GM21390 (cell line): Measurements from ENCODE around the gene CEP170.
"Not testable (repeated sequence)": the region's sequence is repeated elsewhere in the genome, so short reads cannot be mapped to it uniquely, and the experiment has no call there.

ENCODE experiments used
- ATAC-seq: cut with Tn5 transposase; IDR thresholded peaks from one replicate; pipeline ENCODE4 v1.9.1; 2021; ENCODE audit not compliant: unreplicated experiment

CEP170 gene

DNA sequence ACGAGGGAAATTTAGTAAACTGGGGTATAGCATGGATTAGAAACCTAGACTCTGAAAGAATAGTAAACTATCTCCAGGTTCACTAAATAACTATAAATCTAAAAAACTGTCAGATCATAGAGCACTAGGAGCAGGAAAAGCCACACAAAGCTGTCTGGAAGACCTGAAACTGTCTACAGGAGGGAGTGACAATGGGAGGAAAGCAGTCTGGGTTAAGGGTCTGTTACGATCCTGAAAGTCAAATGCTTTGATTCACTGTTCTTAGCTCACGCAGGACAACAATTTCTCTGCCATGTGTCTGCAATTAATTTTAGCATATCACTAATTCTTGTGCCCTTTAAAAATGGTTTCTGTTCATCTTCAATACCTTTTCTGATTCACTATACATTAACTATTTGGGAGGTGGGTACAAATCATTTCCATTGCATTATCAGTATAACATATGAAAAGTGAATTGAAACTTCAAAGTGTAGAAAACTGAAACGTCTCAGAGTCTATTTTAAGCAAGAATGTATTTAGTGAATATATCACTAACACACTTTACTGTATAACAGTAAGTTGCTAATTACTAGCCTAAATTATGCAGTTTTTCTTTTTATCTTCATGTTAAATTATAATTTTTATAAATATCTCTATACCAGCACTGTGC is 18.4 kb downstream of the CEP170 start:
- peak; percentile 85 for ATAC-seq

DNA sequence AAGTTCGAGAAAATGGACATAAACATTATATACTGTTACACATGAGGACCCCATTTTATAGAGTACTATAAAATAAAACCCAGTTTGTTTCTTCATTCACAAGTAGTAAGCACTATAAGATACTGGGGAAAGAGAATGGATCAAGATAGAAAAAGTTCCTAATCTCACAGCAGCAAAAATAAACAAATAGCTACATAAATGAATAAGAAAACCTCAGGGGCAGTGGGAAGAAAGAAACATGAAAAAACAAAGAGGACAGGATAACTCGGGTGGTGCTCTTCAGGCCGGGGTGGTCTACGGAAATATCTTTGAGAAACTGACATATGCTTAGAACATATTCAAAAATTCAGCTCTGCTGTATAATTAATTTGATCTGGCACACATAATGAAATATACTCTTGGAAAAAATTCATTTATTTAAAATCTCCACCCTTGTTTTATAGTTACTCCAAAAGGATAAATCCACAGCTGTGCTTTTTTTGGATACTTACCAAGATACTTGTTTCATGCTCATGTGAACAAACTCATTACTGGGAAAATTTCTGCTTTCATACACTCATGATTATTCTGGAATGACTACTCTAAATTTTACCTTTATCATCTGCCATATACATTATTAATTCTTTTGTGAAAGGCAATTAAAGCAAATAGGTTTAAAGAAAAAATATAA is 20.0 kb downstream of the CEP170 start:
- no peak for ATAC-seq

DNA sequence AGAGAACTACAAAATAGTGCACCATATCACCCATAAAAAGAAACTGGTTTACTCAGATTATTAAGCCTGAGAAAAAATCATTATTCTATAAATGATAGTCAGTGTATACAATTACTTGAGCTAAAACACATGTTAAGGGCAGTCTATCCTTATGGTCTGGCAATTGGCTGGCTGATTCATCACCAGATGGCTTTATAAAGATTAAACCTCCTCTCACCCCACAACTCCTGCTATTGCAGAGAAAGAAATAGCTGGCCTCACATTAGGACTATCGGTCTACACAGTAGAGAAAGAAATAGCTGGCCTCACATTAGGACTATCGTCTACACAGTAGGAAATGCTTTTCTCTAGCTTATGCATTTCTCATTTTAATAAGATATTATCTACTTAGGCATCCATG is 21.2 kb downstream of the CEP170 start:
- ATAC-seq: no peak

DNA sequence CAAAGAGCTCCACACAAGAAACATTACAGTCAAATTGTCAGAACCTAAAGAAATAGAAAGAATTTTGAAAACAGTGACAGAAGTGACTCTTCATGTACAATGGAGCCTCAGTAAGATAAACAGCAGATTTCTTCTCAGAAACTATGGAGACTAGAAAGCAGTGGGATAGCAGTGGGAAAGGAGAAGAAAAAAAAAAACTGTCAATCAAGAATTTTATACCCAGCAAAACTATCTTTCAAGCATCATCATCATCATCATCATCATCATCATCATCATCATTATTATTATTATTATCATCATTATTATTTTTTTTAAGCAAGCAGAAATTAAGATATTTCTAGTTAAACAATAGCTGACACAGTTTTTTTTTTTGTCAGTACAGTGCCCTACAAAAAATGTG is 24.2 kb downstream of the CEP170 start:
- ATAC-seq: no peak

DNA sequence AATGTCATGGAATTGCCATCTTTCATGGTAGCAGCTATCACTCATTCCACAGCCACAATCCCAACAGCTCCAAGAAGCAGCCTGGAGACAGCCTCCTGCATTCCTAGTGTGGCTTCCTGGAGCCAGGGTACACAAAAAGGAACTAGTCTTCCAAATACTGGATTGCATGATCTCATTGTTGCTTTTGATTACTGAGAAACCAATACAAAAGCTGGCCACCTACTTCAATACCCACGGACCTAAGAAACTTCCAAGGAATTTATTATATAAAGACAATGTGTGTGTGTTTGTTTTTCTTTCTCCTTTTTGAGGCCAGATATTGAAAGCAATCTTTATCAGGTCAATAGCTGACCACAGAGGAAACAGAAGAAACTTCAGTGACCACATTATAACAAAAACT is 25.6 kb downstream of the CEP170 start:
- no peak for ATAC-seq

DNA sequence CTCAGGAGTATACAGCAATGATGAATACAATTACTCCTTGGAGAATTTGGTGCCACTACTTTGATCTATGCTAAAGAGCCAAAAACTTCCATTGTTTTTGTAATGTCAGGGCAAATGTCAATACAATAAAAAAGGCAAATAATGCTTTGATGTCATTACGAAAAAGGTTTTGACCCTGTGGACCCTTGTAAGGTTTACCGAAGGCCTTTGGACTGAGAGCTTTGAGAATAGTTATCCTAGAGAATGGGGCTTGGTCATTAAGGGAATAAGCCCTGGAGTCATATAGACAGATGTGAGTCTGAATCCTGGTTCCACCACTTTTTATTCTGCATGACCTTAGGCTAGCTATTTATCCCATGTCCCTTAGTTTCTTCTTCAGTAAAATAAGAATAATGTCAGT is 27.5 kb downstream of the CEP170 start:
- no peak for ATAC-seq

DNA sequence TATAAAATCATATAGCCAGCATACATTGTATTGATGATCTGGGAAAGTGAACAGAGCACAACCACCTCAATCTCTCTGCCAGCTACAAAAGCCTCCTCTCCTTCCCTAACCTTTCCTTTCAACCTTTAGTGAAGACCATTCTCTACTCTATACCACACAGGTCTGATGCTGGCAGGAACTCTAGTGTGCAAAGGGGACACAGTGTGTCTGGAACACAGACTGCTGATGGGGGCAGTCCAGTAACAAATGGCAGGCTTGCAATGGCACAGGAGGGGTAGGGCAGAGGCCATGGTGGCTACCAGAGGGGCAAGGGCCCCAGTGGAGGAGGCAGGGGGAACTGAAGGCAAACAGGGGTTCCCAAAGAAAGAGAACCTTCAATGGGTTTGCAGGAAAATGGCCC is 37.0 kb downstream of the CEP170 start:
- no peak for ATAC-seq

DNA sequence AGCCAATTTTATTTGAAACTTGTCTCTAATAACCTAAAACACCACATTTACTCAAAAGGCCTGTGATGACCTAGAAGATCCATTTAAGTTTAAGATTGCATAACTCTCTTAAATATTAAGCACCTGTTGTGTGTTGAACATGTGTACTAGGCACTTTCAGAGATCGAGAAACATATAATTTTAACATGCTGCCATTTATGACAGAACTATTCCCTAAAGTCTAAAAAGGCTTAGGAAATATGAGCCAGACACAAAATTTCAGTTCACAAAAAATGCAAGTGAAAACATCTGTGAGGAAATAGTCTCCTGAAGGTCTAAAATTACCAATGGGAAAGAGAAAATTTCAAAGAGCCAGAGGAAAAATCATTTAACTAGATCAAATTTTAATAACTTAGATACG is 37.7 kb downstream of the CEP170 start:
- ATAC-seq: no peak

DNA sequence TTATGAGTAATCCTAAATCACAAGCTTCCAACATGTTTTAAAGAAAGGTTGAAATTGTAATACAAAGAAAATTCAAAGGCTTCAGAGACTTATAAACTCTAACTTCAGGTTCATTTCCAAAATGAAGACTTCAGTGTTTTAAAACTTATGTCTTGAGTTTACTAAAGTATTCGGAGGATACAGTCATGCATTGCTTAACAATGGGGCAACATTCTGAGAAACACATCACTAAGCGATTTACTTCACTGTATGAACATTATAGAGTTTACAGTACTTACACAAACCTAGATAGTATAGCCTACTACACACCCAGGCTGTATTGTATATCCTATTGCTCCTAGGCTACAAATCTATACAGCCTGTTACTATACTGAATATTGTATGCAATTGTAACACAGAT is 38.3 kb downstream of the CEP170 start:
- no peak for ATAC-seq

DNA sequence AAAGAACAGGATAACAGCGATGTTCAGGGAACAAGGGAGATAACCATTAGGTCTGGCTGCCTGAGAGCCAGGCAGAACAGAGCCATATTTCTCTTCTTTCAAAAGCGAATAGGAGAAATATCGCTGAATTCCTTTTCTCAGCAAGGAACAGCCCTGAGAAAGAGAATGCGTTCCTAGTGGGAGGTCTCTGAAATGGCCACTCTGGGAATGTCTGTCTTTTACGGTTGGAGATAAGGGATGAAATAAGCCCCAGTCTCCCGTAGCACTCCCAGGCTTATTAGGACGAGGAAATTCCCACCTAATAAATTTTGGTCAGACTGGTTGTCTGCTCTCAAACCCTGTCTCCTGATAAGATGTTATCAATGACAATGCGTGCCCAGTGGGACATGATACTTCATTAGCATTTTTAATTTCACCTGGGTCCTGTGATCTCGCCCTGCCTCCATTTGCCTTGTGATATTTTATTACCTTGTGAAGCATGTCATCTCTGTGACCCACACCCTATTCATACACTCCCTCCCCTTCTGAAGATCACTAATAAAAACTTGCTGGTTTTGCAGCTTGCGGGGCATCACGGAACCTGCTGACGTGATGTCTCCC is 39.7 kb downstream of the CEP170 start:
- ATAC-seq: not testable (repeated sequence)

DNA sequence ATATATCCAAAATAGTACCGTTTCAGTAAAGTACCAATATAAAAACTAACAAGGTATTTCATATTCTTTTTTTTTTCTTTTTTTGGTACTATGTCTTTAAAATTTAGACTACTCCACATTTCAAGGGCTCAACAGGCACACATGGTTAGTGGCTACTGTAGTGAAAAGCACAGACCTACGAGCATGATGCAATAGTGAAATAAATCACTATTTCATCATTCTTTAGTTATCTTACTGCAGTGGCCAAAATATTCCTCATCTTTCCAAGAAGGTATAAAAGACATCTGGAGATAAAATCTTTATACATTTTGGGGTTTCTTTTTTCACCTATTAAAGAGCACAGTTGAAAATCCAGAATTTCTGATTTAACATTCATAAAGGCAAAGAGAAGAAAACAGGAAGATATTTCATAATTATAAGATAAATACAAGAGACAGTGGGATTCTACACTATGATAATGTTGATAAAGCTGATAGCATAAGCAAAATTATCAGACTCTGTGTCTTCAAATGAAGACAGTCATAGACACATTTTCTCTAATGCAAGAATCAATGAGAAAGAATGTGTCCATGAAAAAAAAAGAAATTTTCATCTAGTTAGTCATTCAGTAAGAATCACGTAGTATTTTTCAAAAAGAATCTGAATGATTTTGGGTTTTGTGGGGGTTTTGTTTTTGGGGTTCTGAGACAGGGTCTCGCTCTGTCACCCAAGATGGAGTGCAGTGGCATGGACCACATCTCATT is 41.9 kb downstream of the CEP170 start:
- ATAC-seq: no peak

DNA sequence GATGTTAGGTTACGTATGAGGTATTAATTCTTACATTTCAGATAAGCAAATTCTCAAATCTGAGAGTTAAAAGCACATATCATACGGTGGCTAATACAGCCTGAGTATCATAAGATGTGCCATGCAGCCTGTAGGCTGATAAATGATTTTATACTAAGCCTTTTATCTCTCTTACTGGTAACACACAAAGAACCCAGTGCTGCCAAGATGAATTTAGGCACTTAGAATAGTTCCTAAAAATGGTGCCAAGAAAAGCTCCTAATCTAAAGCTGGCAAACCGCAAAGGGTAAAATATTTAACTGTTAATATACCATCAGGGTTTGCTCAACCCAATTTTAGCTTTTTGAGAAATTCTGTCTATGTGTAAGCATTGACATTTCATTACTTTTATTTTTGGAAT is 43.1 kb downstream of the CEP170 start:
- ATAC-seq: not testable (repeated sequence)

DNA sequence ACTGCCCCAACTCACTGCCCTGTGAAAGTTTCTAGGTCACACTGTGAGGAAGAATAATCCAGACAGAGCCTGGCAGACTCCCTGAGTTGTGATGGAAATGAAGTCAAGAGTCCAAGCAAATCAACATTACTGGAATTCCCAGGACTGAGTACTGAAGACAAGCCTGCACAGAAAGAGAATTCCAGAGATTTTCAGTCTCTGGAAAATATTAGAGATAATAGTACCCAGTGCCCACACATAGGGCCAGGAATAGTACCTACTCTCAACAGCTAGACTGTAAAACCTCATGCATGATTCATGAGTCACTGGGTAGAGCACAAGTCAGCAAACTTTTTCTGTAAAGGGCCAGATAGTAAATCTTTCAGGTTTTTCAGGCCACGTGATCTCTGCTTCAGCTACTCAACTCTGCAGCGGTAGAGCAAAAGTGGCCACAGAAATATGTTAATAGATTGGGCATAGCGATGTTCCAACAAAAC is 50.0 kb downstream of the CEP170 start:
- ATAC-seq: not testable (repeated sequence)

DNA sequence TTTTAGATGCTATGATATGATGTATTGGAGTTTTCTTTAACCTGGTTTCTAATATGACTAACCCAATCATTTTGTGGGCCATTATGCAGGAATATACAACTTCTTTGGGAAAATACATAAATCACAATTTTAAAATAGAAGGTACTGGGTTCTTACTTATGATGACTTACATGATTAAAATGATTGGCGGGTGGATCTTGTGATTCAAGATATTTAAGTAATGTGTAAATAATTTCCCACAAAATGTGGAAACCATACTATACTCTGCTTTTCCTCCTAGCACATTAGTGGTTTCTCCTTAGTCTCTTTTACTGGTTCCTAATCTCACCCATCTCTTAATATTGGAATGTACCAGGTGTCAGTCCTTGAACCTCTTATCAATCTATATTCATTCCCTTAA is 50.7 kb downstream of the CEP170 start:
- not testable (repeated sequence) for ATAC-seq

DNA sequence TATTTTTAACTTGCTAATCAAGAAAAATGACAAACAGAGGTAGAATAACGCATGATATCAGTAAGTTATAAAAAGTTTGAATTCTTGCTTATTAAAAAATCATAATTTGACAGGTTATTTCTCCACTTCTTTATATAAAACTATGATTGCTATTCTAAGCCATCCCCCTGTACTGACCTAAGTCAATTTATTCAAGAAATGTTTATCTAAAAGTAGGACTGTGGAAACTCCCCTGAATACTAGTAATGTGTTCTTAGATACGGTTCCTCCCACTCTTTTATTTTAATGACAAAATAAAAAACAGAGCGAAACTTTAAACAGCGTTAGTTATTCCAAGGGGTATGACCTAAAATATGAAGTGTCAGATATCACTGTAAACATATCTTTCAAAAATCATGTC is 51.9 kb downstream of the CEP170 start:
- not testable (repeated sequence) for ATAC-seq

DNA sequence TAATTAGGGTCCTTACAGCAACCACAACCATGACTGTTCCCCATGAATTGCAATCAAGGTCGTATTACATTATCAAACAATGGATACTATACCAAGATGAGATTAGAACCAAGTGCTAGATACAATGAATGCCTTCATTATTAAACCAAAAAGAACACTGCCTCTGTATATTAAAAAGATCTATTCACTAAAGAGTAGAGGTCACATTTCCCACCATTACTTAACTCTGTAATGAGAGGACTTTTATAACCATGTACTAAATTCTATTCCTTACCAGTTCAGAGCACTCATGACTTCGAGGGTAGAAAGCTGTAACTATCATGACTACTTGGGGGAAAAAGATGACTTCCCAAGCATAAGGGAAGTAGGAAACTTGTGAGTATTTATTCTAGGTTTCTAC is 53.8 kb downstream of the CEP170 start:
- ATAC-seq: not testable (repeated sequence)

DNA sequence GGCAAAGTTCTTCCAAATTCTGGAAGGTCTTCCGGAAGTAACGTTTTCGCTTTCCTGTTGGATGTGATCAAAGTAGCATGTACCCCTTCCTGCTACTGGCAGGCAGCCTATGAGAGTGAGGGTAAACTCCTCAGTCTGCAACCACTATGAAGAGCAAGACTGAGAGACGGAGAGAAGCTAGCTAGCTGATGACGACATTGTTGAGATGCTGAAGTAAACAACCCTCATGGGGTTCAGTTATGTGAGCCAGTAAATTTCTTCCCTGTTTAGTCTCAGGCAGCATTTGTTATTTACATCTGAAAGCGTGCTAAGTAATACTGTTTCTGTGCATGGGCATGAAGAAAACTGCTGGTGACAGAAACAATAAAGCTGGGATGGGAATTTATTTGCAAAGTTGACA is 57.6 kb downstream of the CEP170 start:
- ATAC-seq: not testable (repeated sequence)

DNA sequence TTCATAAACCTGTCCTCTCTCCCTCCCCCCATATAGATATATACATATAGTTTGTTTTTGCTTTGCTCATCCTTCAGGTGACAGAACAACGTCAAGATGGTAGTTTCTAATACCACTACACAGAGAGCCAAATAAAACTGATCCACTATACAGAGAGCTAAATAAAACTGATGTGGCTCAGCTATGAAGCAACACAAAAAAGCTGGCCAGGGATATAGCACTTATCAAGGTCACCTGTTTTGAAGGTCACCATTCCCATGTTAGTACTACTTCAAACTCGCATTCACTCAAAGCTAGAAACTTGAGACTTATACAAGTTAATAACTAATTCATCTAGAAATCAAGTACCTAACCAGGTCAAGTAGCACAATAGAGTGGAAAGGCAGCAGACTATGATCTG is 61.8 kb downstream of the CEP170 start:
- not testable (repeated sequence) for ATAC-seq

DNA sequence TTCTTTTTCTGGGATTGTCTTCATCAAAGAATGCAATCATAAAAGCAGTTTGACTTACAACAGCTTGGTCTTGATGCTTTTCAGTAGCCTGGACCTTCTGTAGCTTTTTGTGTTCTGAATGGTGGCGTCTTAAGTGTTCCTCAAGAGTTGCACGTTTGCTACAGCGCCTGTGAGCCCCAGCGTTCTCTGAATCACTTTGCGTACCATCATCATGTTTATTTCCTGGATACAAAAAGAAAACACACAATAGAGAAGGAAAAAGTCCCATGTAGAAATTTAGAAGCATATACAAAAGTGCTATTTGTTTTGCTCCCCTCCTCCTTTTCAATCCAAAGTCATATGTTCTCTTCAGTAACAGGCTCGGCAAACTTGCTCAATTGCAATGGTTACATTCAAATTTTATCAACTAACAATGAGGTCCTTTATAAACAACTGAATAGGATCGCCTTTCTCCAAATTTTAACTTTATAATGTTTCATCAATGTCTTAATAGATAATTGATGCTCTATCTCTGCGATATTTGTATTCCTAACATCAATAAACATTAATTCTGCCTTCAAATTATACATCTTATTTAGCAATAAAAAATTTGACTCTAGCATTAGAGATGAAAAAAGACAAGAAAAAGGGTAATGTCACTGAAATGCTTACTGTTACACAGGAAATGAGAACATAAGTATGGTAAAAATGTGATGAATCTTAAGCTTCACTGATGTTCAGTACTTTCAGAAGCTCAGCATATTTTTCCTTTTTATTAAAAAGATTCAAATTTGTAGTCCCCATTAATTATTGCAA is 68.7 kb downstream of the CEP170 start:
- ATAC-seq: not testable (repeated sequence)

DNA sequence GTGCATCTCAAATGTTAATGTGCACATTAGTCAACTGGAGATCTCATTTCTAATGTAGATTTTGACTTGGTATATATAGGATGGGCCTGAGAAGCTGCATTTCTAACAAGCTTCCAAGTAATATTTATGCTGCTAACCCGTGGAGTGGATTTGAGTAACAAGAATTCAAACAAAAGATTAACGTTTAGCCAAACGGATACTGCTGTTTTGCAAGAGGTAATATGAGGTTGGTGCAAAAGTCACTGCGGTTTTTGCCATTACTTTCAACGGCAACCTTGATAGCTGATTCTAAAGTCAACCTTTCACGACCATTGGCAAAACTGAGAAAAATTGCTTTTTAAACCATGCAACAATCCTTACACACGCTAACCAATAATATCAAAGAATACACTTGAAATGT is 70.3 kb downstream of the CEP170 start:
- ATAC-seq: not testable (repeated sequence)

DNA sequence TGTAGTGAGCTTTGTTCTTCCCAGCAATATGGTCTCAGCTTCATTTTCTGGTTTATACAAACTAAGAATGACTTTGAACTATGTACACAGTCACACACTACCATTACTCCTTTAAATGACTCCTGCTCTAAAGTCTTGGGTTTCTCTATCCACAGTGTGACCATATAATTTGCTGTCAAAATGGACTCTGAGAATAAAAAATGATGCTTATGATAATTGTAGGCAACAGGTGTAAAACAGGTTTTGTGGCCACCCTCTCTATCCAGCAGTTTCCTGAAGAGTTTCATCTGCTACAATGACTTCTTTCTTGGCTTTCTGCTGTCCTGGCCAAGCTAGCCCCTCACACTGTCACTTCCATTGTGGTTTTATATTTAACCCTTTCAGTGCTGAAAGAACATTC is 71.4 kb downstream of the CEP170 start:
- not testable (repeated sequence) for ATAC-seq
